Measurements from ENCODE around the gene SECTM1. TPM values are rescaled to one million over a fixed set of nuclear protein-coding genes. Genes with fewer than 3 reads are reported as not detected.
A peak's percentile ranks its signal among the peaks of the same experiment; 100 is the strongest.
"Not testable (repeated sequence)": the region's sequence is repeated elsewhere in the genome, so short reads cannot be mapped to it uniquely, and the experiment has no call there.

Gene SECTM1
- 10 to 100 TPM in 1 of 2 donors, 1 to 10 TPM in 1; 2.2 to 10.8 TPM for polyA plus RNA-seq

- Histone ChIP-seq H3K4me1 (ENCODE audit: control insufficient read depth in 2 of 2, insufficient read depth in 2 of 2, low read length in 1 of 2) (peaks cover 6 to 35% of the 10 kb centered on the region in 2 donors), H3K4me3 (ENCODE audit: low read depth in 1 of 2, low read length in 2 of 2) (peak within 1 kb of the TSS; percentile 47 to 55), H3K9me3 (ENCODE audit: control insufficient read depth in 2 of 2, insufficient read depth in 1 of 2, low read depth in 1 of 2, low read length in 1 of 2) (no peaks in the 10 kb centered on the region), H3K27ac (ENCODE audit: low read depth in 2 of 2, low read length in 1 of 2) (peak within 1 kb of the TSS; percentile 47 to 62), H3K36me3 (ENCODE audit: control insufficient read depth in 2 of 2, insufficient read depth in 2 of 2, low read length in 1 of 2) (no peaks in the 10 kb centered on the region), H3K27me3 (ENCODE audit: control insufficient read depth in 1 of 2, insufficient read depth in 2 of 2, low read length in 2 of 2) (no peaks in the 10 kb centered on the region)
- WGBS, 2 donors = 2% methylated on average over 74 to 90 of the region's 90 CpGs
Observed at GRCh38 chr17:82333279-82334171, at the start of gene SECTM1. Gene SECTM1 (minus strand): TSS chr17:82333766. CDS start chr17:82327240, 6,526 bp downstream.

GRCh38 chr17:82382933-82383255, 49.3 kb upstream of the SECTM1 start:
- no peak overlapping the region for H3K4me3 ChIP-seq (ENCODE audit: low read depth in 1 of 2, low read length in 2 of 2)
- peaks cover 0 to 3% of the 10 kb centered on the region in 2 donors for H3K36me3 ChIP-seq (ENCODE audit: control insufficient read depth in 2 of 2, insufficient read depth in 2 of 2, low read length in 1 of 2)
- WGBS, 2 donors = 70 to 74% methylated on average over 11 of the region's 11 CpGs
- H3K4me1 ChIP-seq (ENCODE audit: control insufficient read depth in 2 of 2, insufficient read depth in 2 of 2, low read length in 1 of 2) = peaks cover 2 to 26% of the 10 kb centered on the region in 2 donors
- H3K9me3 ChIP-seq (ENCODE audit: control insufficient read depth in 2 of 2, insufficient read depth in 1 of 2, low read depth in 1 of 2, low read length in 1 of 2) = no peaks in the 10 kb centered on the region
- H3K27ac ChIP-seq (ENCODE audit: low read depth in 2 of 2, low read length in 1 of 2) = no peak overlapping the region
- H3K27me3 ChIP-seq (ENCODE audit: control insufficient read depth in 1 of 2, insufficient read depth in 2 of 2, low read length in 2 of 2) = peaks cover 0 to 12% of the 10 kb centered on the region in 2 donors

DNA sequence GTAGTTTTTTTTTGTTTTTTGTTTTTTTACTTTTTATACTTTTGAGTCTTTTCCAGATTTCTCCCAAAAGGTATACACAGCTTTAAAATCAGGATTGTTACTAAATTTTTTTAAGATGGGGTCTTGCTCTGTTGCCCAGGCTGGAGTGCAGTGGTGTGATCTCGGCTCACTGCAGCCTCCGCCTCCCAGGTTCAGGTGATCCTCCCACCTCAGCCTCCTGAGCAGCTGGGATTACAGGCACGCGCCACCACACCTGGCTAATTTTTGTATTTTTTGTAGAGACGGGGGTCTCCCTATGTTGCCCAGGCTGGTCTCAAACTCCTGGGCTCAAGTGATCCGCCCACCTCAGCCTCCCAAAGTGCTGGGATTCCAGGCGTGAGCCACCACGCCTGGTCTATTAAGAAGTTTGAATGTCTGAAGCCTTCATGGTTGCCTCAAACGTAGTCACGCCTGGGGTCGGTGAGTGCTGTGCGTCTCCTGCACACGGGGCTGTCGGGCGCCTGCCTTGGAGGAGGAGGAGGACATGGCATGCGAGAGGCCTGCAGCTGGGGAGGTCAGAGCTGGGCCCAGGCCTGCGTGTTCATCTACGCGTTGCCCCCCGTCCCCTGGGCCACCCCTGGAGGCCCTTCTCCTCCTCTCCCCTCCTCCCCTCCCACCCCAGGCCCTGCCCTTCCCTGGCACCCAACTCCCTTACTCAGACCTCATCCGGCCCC, 48.8 kb upstream of the SECTM1 start:
- not testable (repeated sequence) for H3K27ac ChIP-seq (ENCODE audit: low read depth in 2 of 2, low read length in 1 of 2); H3K9me3 ChIP-seq (ENCODE audit: control insufficient read depth in 2 of 2, insufficient read depth in 1 of 2, low read depth in 1 of 2, low read length in 1 of 2); H3K36me3 ChIP-seq (ENCODE audit: control insufficient read depth in 2 of 2, insufficient read depth in 2 of 2, low read length in 1 of 2); H3K4me3 ChIP-seq (ENCODE audit: low read depth in 1 of 2, low read length in 2 of 2)
- 80 to 83% methylated on average over 20 to 21 of the region's 21 CpGs for WGBS, 2 donors
- peaks cover 0 to 10% of the 10 kb centered on the region in 2 donors for H3K27me3 ChIP-seq (ENCODE audit: control insufficient read depth in 1 of 2, insufficient read depth in 2 of 2, low read length in 2 of 2)
- H3K4me1 ChIP-seq (ENCODE audit: control insufficient read depth in 2 of 2, insufficient read depth in 2 of 2, low read length in 1 of 2) = peaks cover 2 to 25% of the 10 kb centered on the region in 2 donors

DNA sequence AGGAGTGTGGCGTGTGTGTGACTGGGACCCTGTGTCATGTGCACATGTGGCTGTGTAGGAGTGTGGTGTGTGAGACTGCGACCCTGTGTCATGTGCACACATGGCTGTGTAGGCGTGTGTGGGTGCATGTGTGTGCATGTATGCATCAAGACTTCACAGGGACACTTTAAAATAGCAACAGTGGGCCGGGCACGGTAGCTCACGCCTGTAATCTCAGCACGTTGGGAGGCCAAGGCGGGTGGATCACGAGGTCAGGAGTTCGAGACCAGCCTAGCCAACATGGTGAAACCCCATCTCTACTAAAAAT, 48.1 kb upstream of the SECTM1 start:
- not testable (repeated sequence) for H3K27ac ChIP-seq (ENCODE audit: low read depth in 2 of 2, low read length in 1 of 2); H3K27me3 ChIP-seq (ENCODE audit: control insufficient read depth in 1 of 2, insufficient read depth in 2 of 2, low read length in 2 of 2); H3K9me3 ChIP-seq (ENCODE audit: control insufficient read depth in 2 of 2, insufficient read depth in 1 of 2, low read depth in 1 of 2, low read length in 1 of 2); H3K4me3 ChIP-seq (ENCODE audit: low read depth in 1 of 2, low read length in 2 of 2); H3K36me3 ChIP-seq (ENCODE audit: control insufficient read depth in 2 of 2, insufficient read depth in 2 of 2, low read length in 1 of 2)
- H3K4me1 ChIP-seq (ENCODE audit: control insufficient read depth in 2 of 2, insufficient read depth in 2 of 2, low read length in 1 of 2) = peaks cover 0 to 18% of the 10 kb centered on the region in 2 donors
- 74 to 77% methylated on average over 10 of the region's 10 CpGs for WGBS, 2 donors

DNA sequence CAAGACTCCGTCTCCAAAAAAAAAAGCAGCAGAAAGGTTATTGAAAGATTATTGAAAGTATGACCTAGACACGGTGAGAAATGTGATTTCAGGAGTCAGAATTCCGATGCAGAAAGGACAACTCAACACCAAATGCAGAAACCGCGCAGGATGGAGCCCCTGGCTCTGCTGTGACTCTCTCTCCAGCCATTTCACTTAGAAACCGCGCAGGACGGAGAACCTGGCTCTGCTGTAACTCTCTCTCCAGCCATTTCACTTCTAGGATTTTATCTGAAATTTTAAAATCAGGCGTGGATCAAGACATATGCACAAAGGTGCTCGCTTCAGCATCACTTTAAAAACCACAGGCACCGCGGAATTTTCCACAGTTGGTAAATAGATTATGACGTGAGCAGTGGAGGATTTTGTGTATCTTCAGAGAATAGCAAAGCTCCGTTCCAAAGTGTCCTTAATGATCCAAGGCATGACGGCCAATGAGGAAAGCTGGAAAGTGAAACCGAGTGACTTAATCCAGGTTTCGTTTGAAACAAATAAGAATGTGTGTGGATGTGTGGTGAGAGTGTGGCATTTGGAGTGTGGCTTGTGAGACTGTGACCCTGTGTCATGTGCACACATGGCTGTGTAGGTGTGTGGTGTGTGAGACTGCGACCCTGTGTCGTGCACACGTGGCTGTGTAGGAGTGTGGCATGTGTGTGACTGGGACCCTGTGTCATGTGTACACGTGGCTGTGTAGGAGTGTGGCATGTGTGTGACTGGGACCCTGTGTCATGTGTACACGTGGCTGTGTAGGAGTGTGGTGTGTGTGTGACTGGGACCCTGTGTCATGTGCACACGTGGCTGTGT, 47.5 kb upstream of the SECTM1 start:
- Histone ChIP-seq H3K36me3 (ENCODE audit: control insufficient read depth in 2 of 2, insufficient read depth in 2 of 2, low read length in 1 of 2) (peaks cover 0 to 3% of the 10 kb centered on the region in 2 donors), H3K27ac (ENCODE audit: low read depth in 2 of 2, low read length in 1 of 2) (no peak overlapping the region), H3K4me3 (ENCODE audit: low read depth in 1 of 2, low read length in 2 of 2) (no peak overlapping the region), H3K27me3 (ENCODE audit: control insufficient read depth in 1 of 2, insufficient read depth in 2 of 2, low read length in 2 of 2) (peaks cover 0 to 5% of the 10 kb centered on the region in 2 donors), H3K9me3 (ENCODE audit: control insufficient read depth in 2 of 2, insufficient read depth in 1 of 2, low read depth in 1 of 2, low read length in 1 of 2) (no peaks in the 10 kb centered on the region), H3K4me1 (ENCODE audit: control insufficient read depth in 2 of 2, insufficient read depth in 2 of 2, low read length in 1 of 2) (peaks cover 0 to 15% of the 10 kb centered on the region in 2 donors)
- 48 to 54% methylated on average over 23 of the region's 23 CpGs for WGBS, 2 donors

- Histone ChIP-seq H3K36me3 (ENCODE audit: control insufficient read depth in 2 of 2, insufficient read depth in 2 of 2, low read length in 1 of 2) (peaks cover 0 to 3% of the 10 kb centered on the region in 2 donors), H3K27ac (ENCODE audit: low read depth in 2 of 2, low read length in 1 of 2) (no peak overlapping the region), H3K27me3 (ENCODE audit: control insufficient read depth in 1 of 2, insufficient read depth in 2 of 2, low read length in 2 of 2) (peaks cover 9 to 17% of the 10 kb centered on the region in 2 donors), H3K4me1 (ENCODE audit: control insufficient read depth in 2 of 2, insufficient read depth in 2 of 2, low read length in 1 of 2) (peaks cover 0 to 5% of the 10 kb centered on the region in 2 donors), H3K4me3 (ENCODE audit: low read depth in 1 of 2, low read length in 2 of 2) (no peak overlapping the region), H3K9me3 (ENCODE audit: control insufficient read depth in 2 of 2, insufficient read depth in 1 of 2, low read depth in 1 of 2, low read length in 1 of 2) (peaks cover 0 to 6% of the 10 kb centered on the region in 2 donors)
- WGBS, 2 donors = 51 to 69% methylated on average over 10 of the region's 10 CpGs
Observed at GRCh38 chr17:82378741-82379021, 45.1 kb upstream of the SECTM1 start.

DNA sequence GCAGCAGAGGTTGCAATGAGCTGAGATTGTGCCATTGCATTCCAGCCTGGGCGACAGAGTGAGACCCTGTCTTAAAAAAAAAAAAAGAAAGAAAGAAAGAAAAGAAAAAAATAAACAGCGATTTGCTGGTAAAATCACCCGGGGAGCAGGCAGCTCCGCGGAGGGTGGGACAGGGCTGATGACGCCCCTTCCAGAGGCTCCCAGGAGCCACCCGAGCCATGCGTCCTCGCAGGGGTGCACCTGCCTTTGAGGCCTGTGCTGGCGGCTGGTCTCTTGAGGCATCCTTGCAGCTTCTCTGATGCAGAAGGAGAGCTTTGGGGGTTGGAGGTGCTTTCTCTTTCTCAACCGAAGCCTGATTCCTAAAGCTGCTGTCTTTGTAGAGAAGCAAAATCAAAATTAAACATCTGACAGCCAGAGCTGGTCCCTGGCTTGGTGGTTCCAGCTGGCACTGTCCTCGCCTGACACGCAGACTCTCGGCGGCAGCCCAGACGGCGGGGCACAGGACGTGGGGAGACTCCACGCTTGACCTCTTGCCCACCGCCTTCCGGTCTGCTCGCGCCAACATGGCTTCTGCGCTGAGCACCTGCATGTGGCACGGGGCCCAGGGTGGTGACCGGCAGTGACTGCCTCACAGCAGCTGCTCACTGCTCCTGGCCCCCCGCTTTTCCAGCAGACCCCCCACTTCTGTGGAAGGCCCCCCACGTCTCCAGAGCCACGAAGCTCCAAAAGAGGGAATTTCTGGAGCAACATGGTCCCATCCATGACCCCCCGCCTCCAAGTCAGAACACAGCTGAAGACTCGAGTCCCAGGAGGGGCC, 44.6 kb upstream of the SECTM1 start:
- Histone ChIP-seq H3K9me3 (ENCODE audit: control insufficient read depth in 2 of 2, insufficient read depth in 1 of 2, low read depth in 1 of 2, low read length in 1 of 2) (peaks cover 0 to 6% of the 10 kb centered on the region in 2 donors), H3K27me3 (ENCODE audit: control insufficient read depth in 1 of 2, insufficient read depth in 2 of 2, low read length in 2 of 2) (peaks cover 9 to 17% of the 10 kb centered on the region in 2 donors)

GRCh38 chr17:82377294-82377693, 43.7 kb upstream of the SECTM1 start:
- H3K36me3 ChIP-seq (ENCODE audit: control insufficient read depth in 2 of 2, insufficient read depth in 2 of 2, low read length in 1 of 2); H3K9me3 ChIP-seq (ENCODE audit: control insufficient read depth in 2 of 2, insufficient read depth in 1 of 2, low read depth in 1 of 2, low read length in 1 of 2); H3K4me1 ChIP-seq (ENCODE audit: control insufficient read depth in 2 of 2, insufficient read depth in 2 of 2, low read length in 1 of 2); H3K27ac ChIP-seq (ENCODE audit: low read depth in 2 of 2, low read length in 1 of 2); H3K4me3 ChIP-seq (ENCODE audit: low read depth in 1 of 2, low read length in 2 of 2): not testable (repeated sequence)
- WGBS, 2 donors = 60 to 62% methylated on average over 2 to 3 of the region's 5 CpGs
- peaks cover 9 to 22% of the 10 kb centered on the region in 2 donors for H3K27me3 ChIP-seq (ENCODE audit: control insufficient read depth in 1 of 2, insufficient read depth in 2 of 2, low read length in 2 of 2)

More for the DNA sequence above, 44.6 kb upstream of the SECTM1 start:
- H3K4me3 ChIP-seq (ENCODE audit: low read depth in 1 of 2, low read length in 2 of 2) = no peak overlapping the region
- H3K36me3 ChIP-seq (ENCODE audit: control insufficient read depth in 2 of 2, insufficient read depth in 2 of 2, low read length in 1 of 2) = peaks cover 0 to 3% of the 10 kb centered on the region in 2 donors
- WGBS, 2 donors = 72 to 83% methylated on average over 31 of the region's 31 CpGs
- no peak overlapping the region for H3K27ac ChIP-seq (ENCODE audit: low read depth in 2 of 2, low read length in 1 of 2)
- peaks cover 0 to 5% of the 10 kb centered on the region in 2 donors for H3K4me1 ChIP-seq (ENCODE audit: control insufficient read depth in 2 of 2, insufficient read depth in 2 of 2, low read length in 1 of 2)

All from esophagus (tissue), 2 donors.